ENCODE data around the gene CTBP1. TPM values are rescaled to one million over a fixed set of nuclear protein-coding genes. Genes with fewer than 3 reads are reported as not detected.

CTBP1 gene
- total and polyA plus RNA-seq, 9 of the 15 experiments (the other 6 are each of a cell fraction or from before 2014, with no cell fraction given) = 14.5 to 162 (median 68.2) TPM

- TF ChIP-seq, protein P1, sequence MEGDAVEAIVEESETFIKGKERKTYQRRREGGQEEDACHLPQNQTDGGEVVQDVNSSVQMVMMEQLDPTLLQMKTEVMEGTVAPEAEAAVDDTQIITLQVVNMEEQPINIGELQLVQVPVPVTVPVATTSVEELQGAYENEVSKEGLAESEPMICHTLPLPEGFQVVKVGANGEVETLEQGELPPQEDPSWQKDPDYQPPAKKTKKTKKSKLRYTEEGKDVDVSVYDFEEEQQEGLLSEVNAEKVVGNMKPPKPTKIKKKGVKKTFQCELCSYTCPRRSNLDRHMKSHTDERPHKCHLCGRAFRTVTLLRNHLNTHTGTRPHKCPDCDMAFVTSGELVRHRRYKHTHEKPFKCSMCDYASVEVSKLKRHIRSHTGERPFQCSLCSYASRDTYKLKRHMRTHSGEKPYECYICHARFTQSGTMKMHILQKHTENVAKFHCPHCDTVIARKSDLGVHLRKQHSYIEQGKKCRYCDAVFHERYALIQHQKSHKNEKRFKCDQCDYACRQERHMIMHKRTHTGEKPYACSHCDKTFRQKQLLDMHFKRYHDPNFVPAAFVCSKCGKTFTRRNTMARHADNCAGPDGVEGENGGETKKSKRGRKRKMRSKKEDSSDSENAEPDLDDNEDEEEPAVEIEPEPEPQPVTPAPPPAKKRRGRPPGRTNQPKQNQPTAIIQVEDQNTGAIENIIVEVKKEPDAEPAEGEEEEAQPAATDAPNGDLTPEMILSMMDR (IDR thresholded peaks at IDR 0.05 in 2 of 3, conservative IDR thresholded peaks at IDR 0.05 in 1 of 3; ENCODE audit: insufficient read depth in 2 of 3, low read depth in 1 of 3, low read length in 3 of 3) = no peak
- TF ChIP-seq CBX3 (IDR thresholded peaks at IDR 0.05; ENCODE audit: borderline replicate concordance in 1 of 2, low read length in 2 of 2) (no peak), TAF9B (IDR thresholded peaks at IDR 0.05; ENCODE audit: partially characterized antibody) (no peak), TRIM24 (IDR thresholded peaks at IDR 0.05) (no peak), POLR2AphosphoS5 (IDR thresholded peaks at IDR 0.05; ENCODE audit: control insufficient read depth, insufficient read depth, low read depth, low read length) (peak; percentile 33; the same call in 1 of the 2 replicates), SIRT6 (IDR thresholded peaks at IDR 0.05; ENCODE audit: low read depth, low read length) (no peak), ZFP36 (IDR thresholded peaks at IDR 0.05; ENCODE audit: low read depth, low read length, partially characterized antibody) (peak; percentile 22), SUPT5H (IDR thresholded peaks at IDR 0.05) (peak; percentile 53), RBM34 (IDR thresholded peaks at IDR 0.05; ENCODE audit: borderline replicate concordance, insufficient read depth, low read length) (no peak), SRSF9 (IDR thresholded peaks at IDR 0.05; ENCODE audit: borderline replicate concordance, low read depth, low read length) (no peak), HSF4 (CRISPR knock-in tag; IDR thresholded peaks at IDR 0.05; ENCODE audit: borderline replicate concordance) (no peak), MEF2A (IDR thresholded peaks at IDR 0.05; ENCODE audit: control insufficient read depth, low read depth, low read length) (no peak), FOXK1 (CRISPR knock-in tag; IDR thresholded peaks at IDR 0.05; ENCODE audit: borderline replicate concordance) (no peak), SNRNP70 (optimal IDR thresholded peaks at IDR 0.05; ENCODE audit: low read depth, low read length) (no peak), SRSF3 (IDR thresholded peaks at IDR 0.05; ENCODE audit: insufficient read depth, low read length) (no peak), CGGBP1 (CRISPR knock-in tag; IDR thresholded peaks at IDR 0.05) (no peak), CEBPG (CRISPR knock-in tag; IDR thresholded peaks at IDR 0.05) (no peak), CEBPG (tag; conservative IDR thresholded peaks at IDR 0.05 in 1 of 2, IDR thresholded peaks at IDR 0.05 in 1 of 2) (no peak), CBX5 (IDR thresholded peaks at IDR 0.05; ENCODE audit: borderline replicate concordance, low read depth) (no peak), ZNF79 (CRISPR knock-in tag; IDR thresholded peaks at IDR 0.05; ENCODE audit: low read depth) (no peak)
- TF ChIP-seq, protein P2, sequence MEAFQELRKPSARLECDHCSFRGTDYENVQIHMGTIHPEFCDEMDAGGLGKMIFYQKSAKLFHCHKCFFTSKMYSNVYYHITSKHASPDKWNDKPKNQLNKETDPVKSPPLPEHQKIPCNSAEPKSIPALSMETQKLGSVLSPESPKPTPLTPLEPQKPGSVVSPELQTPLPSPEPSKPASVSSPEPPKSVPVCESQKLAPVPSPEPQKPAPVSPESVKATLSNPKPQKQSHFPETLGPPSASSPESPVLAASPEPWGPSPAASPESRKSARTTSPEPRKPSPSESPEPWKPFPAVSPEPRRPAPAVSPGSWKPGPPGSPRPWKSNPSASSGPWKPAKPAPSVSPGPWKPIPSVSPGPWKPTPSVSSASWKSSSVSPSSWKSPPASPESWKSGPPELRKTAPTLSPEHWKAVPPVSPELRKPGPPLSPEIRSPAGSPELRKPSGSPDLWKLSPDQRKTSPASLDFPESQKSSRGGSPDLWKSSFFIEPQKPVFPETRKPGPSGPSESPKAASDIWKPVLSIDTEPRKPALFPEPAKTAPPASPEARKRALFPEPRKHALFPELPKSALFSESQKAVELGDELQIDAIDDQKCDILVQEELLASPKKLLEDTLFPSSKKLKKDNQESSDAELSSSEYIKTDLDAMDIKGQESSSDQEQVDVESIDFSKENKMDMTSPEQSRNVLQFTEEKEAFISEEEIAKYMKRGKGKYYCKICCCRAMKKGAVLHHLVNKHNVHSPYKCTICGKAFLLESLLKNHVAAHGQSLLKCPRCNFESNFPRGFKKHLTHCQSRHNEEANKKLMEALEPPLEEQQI (IDR thresholded peaks at IDR 0.05) = no peak
- TF ChIP-seq, protein P3, sequence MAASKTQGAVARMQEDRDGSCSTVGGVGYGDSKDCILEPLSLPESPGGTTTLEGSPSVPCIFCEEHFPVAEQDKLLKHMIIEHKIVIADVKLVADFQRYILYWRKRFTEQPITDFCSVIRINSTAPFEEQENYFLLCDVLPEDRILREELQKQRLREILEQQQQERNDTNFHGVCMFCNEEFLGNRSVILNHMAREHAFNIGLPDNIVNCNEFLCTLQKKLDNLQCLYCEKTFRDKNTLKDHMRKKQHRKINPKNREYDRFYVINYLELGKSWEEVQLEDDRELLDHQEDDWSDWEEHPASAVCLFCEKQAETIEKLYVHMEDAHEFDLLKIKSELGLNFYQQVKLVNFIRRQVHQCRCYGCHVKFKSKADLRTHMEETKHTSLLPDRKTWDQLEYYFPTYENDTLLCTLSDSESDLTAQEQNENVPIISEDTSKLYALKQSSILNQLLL (CRISPR knock-in tag; IDR thresholded peaks at IDR 0.05; ENCODE audit: borderline replicate concordance) = no peak
Measured at GRCh38 chr4:1248245-1249147, at the start of gene CTBP1 (continued).

Measured in K562 (cell line).